22Rv1 (cell line): ENCODE measurements around the gene LCA5.

Experiments
- CTCF ChIP-seq: fragments of 450-650 bp; IDR thresholded peaks from 2 replicates; pipeline ENCODE4 v1.5.1; 2017; ENCODE audit warnings: mild to moderate bottlenecking
- ZFX ChIP-seq: fragments of 450-650 bp; IDR thresholded peaks from 2 replicates; pipeline ENCODE4 v1.6.1; 2017; ENCODE audit warnings: antibody characterized with exemption, borderline replicate concordance

GRCh38 chr6:79466207-79466834 is 70.9 kb downstream of the LCA5 start:
- TF ChIP-seq CTCF (peak; percentile 74), ZFX (no peak)
